Measurements from ENCODE around the gene IFNAR1.

GRCh38 chr21:33334191-33334590 is 9.4 kb downstream of the IFNAR1 start:
- TF ChIP-seq CTCF (conservative IDR thresholded peaks at IDR 0.05 in 1 of 2, IDR thresholded peaks at IDR 0.05 in 1 of 2; ENCODE audit: low read depth in 1 of 2, low read length in 2 of 2) (no peak), EZH2 (IDR thresholded peaks at IDR 0.05; ENCODE audit: low read length, missing control alignments) (no peak)

Data from fibroblast of lung (primary cell).